H1 (cell line): ENCODE measurements around the gene FHDC1. TPM values are rescaled to one million over a fixed set of nuclear protein-coding genes. Genes with fewer than 3 reads are reported as not detected.

Experiments used
- CTCF ChIA-PET: fragments of 300-600 bp; sonication (Branson Sonifier 250); formaldehyde crosslinking; loops from one replicate; lab custom pipeline; 2021; ENCODE audit not compliant: partially characterized antibody; lab: Charles Lee
- POLR2A ChIA-PET: fragments of 300-600 bp; sonication (Branson Sonifier 250); formaldehyde crosslinking; loops from one replicate; lab custom pipeline; 2021; ENCODE audit warnings: inconsistent platforms; ENCODE audit not compliant: partially characterized antibody; lab: Charles Lee
- DNase-seq, 2 experiments: peaks; one replicate each; pipeline versions ENCODE4 v3.0.0 to v3.0.0-alpha.2; 2010 to 2022; ENCODE audit warnings: low spot score in 2 of 2, low read depth in 1 of 2, mixed read lengths in 1 of 2
- FAIRE-seq: peaks from 2 replicates; lab custom pipeline; 2011; peaks lifted over from hg19 to GRCh38; lab: Jason Lieb, UNC
- H2AFZ ChIP-seq: 2 replicates; pipeline ENCODE4 v1.8.1; 2012; ENCODE audit warnings: low read length, inconsistent platforms
- H2AK5ac ChIP-seq: 2 replicates; pipeline ENCODE4 v1.6.1; 2013; ENCODE audit warnings: low read depth, low read length
- H2BK120ac ChIP-seq: replicated peaks from 2 replicates; pipeline ENCODE3; 2013; ENCODE audit warnings: low read depth, low read length, inconsistent platforms
- H2BK12ac ChIP-seq: 2 replicates; pipeline ENCODE4 v1.6.1; 2013; ENCODE audit warnings: low read depth, low read length
- H2BK15ac ChIP-seq: 2 replicates; pipeline ENCODE4 v1.6.1; 2013; ENCODE audit warnings: low read length
- H2BK20ac ChIP-seq: 2 replicates; pipeline ENCODE4 v1.6.1; 2013; ENCODE audit warnings: low read length
- H2BK5ac ChIP-seq: 2 replicates; pipeline ENCODE4 v1.6.1; 2013; ENCODE audit warnings: low read depth, low read length
- H3K14ac ChIP-seq: 2 replicates; pipeline ENCODE4 v1.6.1; 2013; ENCODE audit warnings: inconsistent platforms; ENCODE audit not compliant: insufficient read length
- H3K18ac ChIP-seq: 2 replicates; pipeline ENCODE4 v1.6.1; 2013; ENCODE audit warnings: low read length; ENCODE audit errors: extremely low read depth
- H3K23ac ChIP-seq: 2 replicates; pipeline ENCODE4 v1.6.1; 2013; ENCODE audit warnings: inconsistent platforms; ENCODE audit not compliant: insufficient read length
- H3K23me2 ChIP-seq: 2 replicates; pipeline ENCODE4 v1.6.1; 2013; ENCODE audit warnings: low read depth, low read length
- H3K27ac ChIP-seq: 2 replicates; pipeline ENCODE4 v1.6.1; 2011; ENCODE audit warnings: low read depth, low read length, inconsistent platforms
- H3K27me3 ChIP-seq, 4 experiments: replicated peaks in 1 of 4; 1 replicate in 1 of 4; 2 replicates in 3 of 4; pipeline versions ENCODE4 v1.6.1 to v1.8.1; 2011 to 2013; ENCODE audit warnings: low read length in 3 of 4, mild to moderate bottlenecking in 3 of 4, inconsistent platforms in 2 of 4, mixed read lengths in 2 of 4, moderate library complexity in 1 of 4; ENCODE audit not compliant: control insufficient read depth in 3 of 4, insufficient read depth in 3 of 4; ENCODE audit errors: extremely low read depth in 1 of 4
- H3K36me3 ChIP-seq, 4 experiments: 2 replicates each; pipeline versions ENCODE4 v1.6.1 to v1.8.1; 2011 to 2013; ENCODE audit warnings: mild to moderate bottlenecking in 4 of 4, low read length in 3 of 4, moderate library complexity in 2 of 4, control low read depth in 1 of 4, inconsistent platforms in 1 of 4; ENCODE audit not compliant: insufficient read depth in 4 of 4, control insufficient read depth in 2 of 4
- H3K4ac ChIP-seq: replicated peaks from 2 replicates; pipeline ENCODE3; 2013; ENCODE audit warnings: low read length, low read depth, mixed read lengths, inconsistent platforms; ENCODE audit not compliant: insufficient read length
- H3K4me1 ChIP-seq, 4 experiments: replicated peaks in 1 of 4; 1 replicate in 1 of 4; 2 replicates in 3 of 4; pipeline versions ENCODE4 v1.6.1 to v1.8.1; 2011 to 2013; ENCODE audit warnings: low read length in 3 of 4, inconsistent platforms in 2 of 4, mixed read lengths in 1 of 4; ENCODE audit not compliant: insufficient read depth in 4 of 4, control insufficient read depth in 3 of 4
- H3K4me2 ChIP-seq, 2 experiments: 2 replicates each; pipeline versions ENCODE4 v1.6.1 to v1.8.1; 2011 to 2013; ENCODE audit warnings: low read depth in 2 of 2, low read length in 2 of 2, control low read depth in 1 of 2, inconsistent platforms in 1 of 2, mild to moderate bottlenecking in 1 of 2; ENCODE audit not compliant: insufficient read depth in 1 of 2
- H3K4me3 ChIP-seq, 4 experiments: fragments of 200-600, 300-600 bp in 1 of 4; sonication (generic), shearing (Covaris generic), sonication (Bioruptor Twin) in 1 of 4; 2 replicates each; pipeline versions ENCODE4 v1.5.1 to v1.8.1; 2011 to 2016; ENCODE audit warnings: low read length in 4 of 4, low read depth in 3 of 4, control low read depth in 2 of 4, inconsistent platforms in 2 of 4, mild to moderate bottlenecking in 2 of 4, mixed read lengths in 1 of 4, moderate library complexity in 1 of 4; ENCODE audit not compliant: insufficient read depth in 2 of 4; ENCODE audit errors: extremely low read depth in 1 of 4
- H3K56ac ChIP-seq: replicated peaks from 2 replicates; pipeline ENCODE3; 2013; ENCODE audit warnings: low read depth, mild to moderate bottlenecking, mixed read lengths, low read length, inconsistent platforms; ENCODE audit not compliant: insufficient read length
- H3K79me1 ChIP-seq: 2 replicates; pipeline ENCODE4 v1.6.1; 2013; ENCODE audit warnings: low read depth, low read length, control low read depth
- H3K79me2 ChIP-seq, 2 experiments: 2 replicates each; pipeline versions ENCODE4 v1.6.1 to v1.8.1; 2012 to 2013; ENCODE audit warnings: low read length in 2 of 2, mild to moderate bottlenecking in 2 of 2, inconsistent platforms in 1 of 2; ENCODE audit not compliant: insufficient read depth in 2 of 2, control insufficient read depth in 1 of 2
- H3K9ac ChIP-seq, 4 experiments: replicated peaks in 1 of 4; 1 replicate in 1 of 4; 2 replicates in 3 of 4; pipeline versions ENCODE4 v1.6.1 to v1.8.1; 2011 to 2013; ENCODE audit warnings: low read depth in 3 of 4, low read length in 3 of 4, control low read depth in 2 of 4, mild to moderate bottlenecking in 2 of 4, moderate library complexity in 2 of 4, inconsistent platforms in 1 of 4; ENCODE audit errors: extremely low read depth in 1 of 4
- H3K9me3 ChIP-seq, 2 experiments: 2 replicates each; pipeline versions ENCODE4 v1.6.1 to v1.8.1; 2012 to 2013; ENCODE audit warnings: mild to moderate bottlenecking in 2 of 2, moderate library complexity in 2 of 2, control low read depth in 1 of 2, inconsistent platforms in 1 of 2, low read depth in 1 of 2, low read length in 1 of 2, mixed read lengths in 1 of 2; ENCODE audit not compliant: insufficient read depth in 2 of 2
- H4K20me1 ChIP-seq, 2 experiments: replicated peaks in 1 of 2; 2 replicates each; pipeline versions ENCODE3 to v1.8.1; 2011 to 2013; ENCODE audit warnings: inconsistent platforms in 2 of 2, low read length in 2 of 2, mild to moderate bottlenecking in 1 of 2; ENCODE audit not compliant: insufficient read depth in 2 of 2, control insufficient read depth in 1 of 2
- H4K5ac ChIP-seq: 2 replicates; pipeline ENCODE4 v1.6.1; 2013; ENCODE audit warnings: low read length, low read depth, mixed read lengths, inconsistent platforms; ENCODE audit not compliant: insufficient read length
- H4K8ac ChIP-seq: 2 replicates; pipeline ENCODE4 v1.8.0; 2013; ENCODE audit warnings: mild to moderate bottlenecking, moderate library complexity, low read length, inconsistent platforms; ENCODE audit not compliant: insufficient read depth; ENCODE audit errors: extremely low read depth
- H4K91ac ChIP-seq: replicated peaks from 2 replicates; pipeline ENCODE3; 2013; ENCODE audit warnings: low read length, mixed read lengths, inconsistent platforms; ENCODE audit not compliant: insufficient read length
- JUND ChIP-seq: IDR thresholded peaks from 2 replicates; pipeline ENCODE4 v1.6.1; 2011; ENCODE audit warnings: mild to moderate bottlenecking, improper control_type of control experiment, low read length
- WGBS, 2 experiments: shearing (Covaris generic) in 1 of 2; methylation state at CpG; one replicate each; pipeline versions ENCODE4 v1.1.6 to v1.1.7; 2013 to 2015; ENCODE audit warnings: low lambda C conversion rate in 2 of 2, mixed read lengths in 2 of 2, inconsistent platforms in 1 of 2, low coverage in 1 of 2, missing lambda C conversion rate in 1 of 2; ENCODE audit not compliant: insufficient replicate concordance in 2 of 2, insufficient coverage in 1 of 2, insufficient read length in 1 of 2; ENCODE audit errors: extremely low coverage in 1 of 2, missing lambda C conversion rate in 1 of 2; 5-methylcytosine and 5-hydroxymethylcytosine counted together
- polyA plus RNA-seq, 7 experiments: library from polyadenylated mRNA; depleted of rRNA in 3 of 7; stranded (reverse) in 5 of 7; unstranded in 2 of 7; fragments of >200 nt in 5 of 7; fragments of 200-250 nt in 2 of 7; gene quantifications; 1 replicate in 5 of 7; 2 replicates in 1 of 7; 4 replicates in 1 of 7; pipeline versions ENCODE4 v1.2.1 to v1.2.3, GENCODE V29; 2011 to 2013; ENCODE audit warnings: missing spikeins in 2 of 7, mixed read lengths in 2 of 7
- total RNA-seq: library from RNA; stranded (reverse); fragmentation: NEBNext Ultra II Directional; extraction: Animal tissue kit (Norgen Biotek cat#: 25700); gene quantifications from 2 replicates; pipeline ENCODE4 v1.2.1, GENCODE V29; 2021

The FHDC1 gene
- total and polyA plus RNA-seq, 2 of the 8 experiments (the other 6 are each of a cell fraction or from before 2014, with no cell fraction given), result 6.4 to 28.6 TPM

GRCh38 chr4:152896811-152897210 lies 39.3 kb upstream of the FHDC1 start:
- Histone ChIP-seq H3K36me3 (peaks cover 0 to 3% (median 0%) of the 10 kb centered on the region in 4 experiments; a peak in 1 of 8 replicates), H2BK120ac (no peak overlapping the region), H4K20me1 (no peaks in the 10 kb centered on the region), H3K79me2 (no peaks in the 10 kb centered on the region), H2AFZ (no peak overlapping the region), H2BK5ac (no peak overlapping the region), H2BK12ac (no peak overlapping the region), H4K8ac (no peak overlapping the region), H2BK20ac (no peak overlapping the region), H3K4me3 (no peak overlapping the region), H3K9ac (no peak overlapping the region), H3K56ac (no peak overlapping the region), H3K79me1 (no peaks in the 10 kb centered on the region), H3K9me3 (no peaks in the 10 kb centered on the region), H3K4me1 (no peaks in the 10 kb centered on the region; a peak in 1 of 7 replicates), H4K5ac (no peak overlapping the region), H2BK15ac (no peak overlapping the region), H3K27ac (no peak overlapping the region), H3K4me2 (no peak overlapping the region), H3K27me3 (no peaks in the 10 kb centered on the region), H3K4ac (no peak overlapping the region), H3K23me2 (no peaks in the 10 kb centered on the region), H2AK5ac (no peak overlapping the region), H4K91ac (no peak overlapping the region), H3K23ac (no peak overlapping the region), H3K14ac (no peak overlapping the region), H3K18ac (no peak overlapping the region)
- no peak for DNase-seq
- no peak for FAIRE-seq
- 92% methylated on average over 1 of the region's 1 CpG; no CpG with 5 or more reads in 1 of the 2 experiments for WGBS, 2 experiments
- ChIA-PET POLR2A (interaction anchor here (2.5 kb wide), 1 partner anchor 10 kb away, joined by 7 read pairs; no protein-coding TSS in a partner anchor), CTCF (interaction anchor here (1.0 to 1.5 kb wide), 3 partner anchors 12 to 162 kb away, joined by 3 to 6 read pairs (median 3); no protein-coding TSS in a partner anchor)
- TF ChIP-seq JUND, result no peak
